Thyroid gland (tissue), 4 donors: ENCODE results near the gene MIDN. TPM values are rescaled to one million over a fixed set of nuclear protein-coding genes. Genes with fewer than 3 reads are reported as not detected.

Experiments used
- DNase-seq, 2 donors: peaks; one replicate each; pipeline ENCODE4 v3.0.0-alpha.2; 2019
- H3K27ac ChIP-seq, 3 donors: fragments of 200-600 bp; sonication (generic); 1 replicate in 2 of 3; 2 replicates in 1 of 3; pipeline ENCODE4 v1.5.1; 2016 to 2019; ENCODE audit warnings: mild to moderate bottlenecking in 1 of 3, moderate library complexity in 1 of 3
- H3K27me3 ChIP-seq: fragments of 200-600 bp; sonication (generic); one replicate; pipeline ENCODE4 v1.5.1; 2019
- H3K36me3 ChIP-seq, 2 donors: fragments of 200-600 bp; sonication (generic); one replicate each; pipeline ENCODE4 v1.5.1; 2016 to 2019
- H3K4me1 ChIP-seq, 2 donors: fragments of 200-600 bp; sonication (generic); one replicate each; pipeline ENCODE4 v1.5.1; 2017 to 2019
- H3K4me3 ChIP-seq, 3 donors: fragments of 200-600 bp; sonication (generic); replicated peaks in 1 of 3; 1 replicate in 2 of 3; 2 replicates in 1 of 3; pipeline ENCODE4 v1.5.1; 2016; ENCODE audit warnings: mild to moderate bottlenecking in 1 of 3
- H3K9me3 ChIP-seq: fragments of 200-600 bp; sonication (generic); one replicate; pipeline ENCODE4 v1.5.1; 2017
- POLR2A ChIP-seq, 2 donors: fragments of 450-650 bp; IDR thresholded peaks; one replicate each; pipeline ENCODE4 v1.6.1; 2017; ENCODE audit warnings: antibody characterized with exemption in 2 of 2, mild to moderate bottlenecking in 2 of 2, moderate library complexity in 1 of 2
- WGBS, 2 donors: methylation state at CpG; one replicate each; pipeline ENCODE4 v1.1.5; 2017; 5-methylcytosine and 5-hydroxymethylcytosine counted together
- intact Hi-C: fragments of 100-400 bp; cut with DNase I; formaldehyde crosslinking; loops from one replicate; pipeline ENCODE4 v1.15.1; 2023
- total RNA-seq, 4 donors: library from RNA; depleted of rRNA; stranded (reverse); fragments of >200 nt; gene quantifications; one replicate each; pipeline ENCODE4 v1.2.3, GENCODE V29; 2016
- TF ChIP-seq, protein P1 (sequence below), 6 experiments: fragments of 200-600 bp in 3 of 6; fragments of 450-650 bp in 3 of 6; sonication (generic) in 3 of 6; IDR thresholded peaks; one replicate each; pipeline ENCODE4 v1.5.1; 2016 to 2019; ENCODE audit warnings: antibody characterized with exemption in 6 of 6, mild to moderate bottlenecking in 2 of 6, inconsistent platforms in 1 of 6, moderate library complexity in 1 of 6

MIDN gene
- total RNA-seq, 4 donors from 2014 or later, result 16.2 to 89.2 (median 17.9) TPM

DNA sequence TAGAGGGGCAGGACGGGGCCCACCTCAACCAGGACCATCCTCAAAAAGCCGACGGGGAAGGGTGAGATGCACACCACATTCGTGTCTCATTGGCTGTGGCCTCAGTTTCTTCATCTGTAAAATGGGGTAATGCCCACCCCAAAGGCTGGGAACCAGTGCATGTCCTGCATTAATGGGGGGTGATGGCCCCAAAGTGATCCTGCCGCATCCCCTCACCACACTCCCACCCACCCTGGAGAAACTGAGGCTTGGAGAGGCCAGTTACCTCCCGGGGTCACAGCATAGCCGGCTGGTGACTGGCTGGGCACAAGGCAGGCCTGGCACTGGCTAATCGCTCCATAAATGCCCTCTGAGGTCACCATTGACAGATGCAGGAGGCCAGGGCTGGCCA, 640 bp upstream of the MIDN start:
- Histone ChIP-seq H3K27me3 (no peaks in the 10 kb centered on the region), H3K27ac (peak overlapping the region; percentile 96 to 100 (median 99)), H3K4me1 (peaks cover 58 to 74% of the 10 kb centered on the region in 2 donors), H3K9me3 (no peaks in the 10 kb centered on the region), H3K36me3 (peaks cover 16% of the 10 kb centered on the region in 2 donors), H3K4me3 (peak overlapping the region in 1 of 3 donors; percentile 79)
- intact Hi-C loops, result no loop called here
- TF ChIP-seq, protein P1, sequence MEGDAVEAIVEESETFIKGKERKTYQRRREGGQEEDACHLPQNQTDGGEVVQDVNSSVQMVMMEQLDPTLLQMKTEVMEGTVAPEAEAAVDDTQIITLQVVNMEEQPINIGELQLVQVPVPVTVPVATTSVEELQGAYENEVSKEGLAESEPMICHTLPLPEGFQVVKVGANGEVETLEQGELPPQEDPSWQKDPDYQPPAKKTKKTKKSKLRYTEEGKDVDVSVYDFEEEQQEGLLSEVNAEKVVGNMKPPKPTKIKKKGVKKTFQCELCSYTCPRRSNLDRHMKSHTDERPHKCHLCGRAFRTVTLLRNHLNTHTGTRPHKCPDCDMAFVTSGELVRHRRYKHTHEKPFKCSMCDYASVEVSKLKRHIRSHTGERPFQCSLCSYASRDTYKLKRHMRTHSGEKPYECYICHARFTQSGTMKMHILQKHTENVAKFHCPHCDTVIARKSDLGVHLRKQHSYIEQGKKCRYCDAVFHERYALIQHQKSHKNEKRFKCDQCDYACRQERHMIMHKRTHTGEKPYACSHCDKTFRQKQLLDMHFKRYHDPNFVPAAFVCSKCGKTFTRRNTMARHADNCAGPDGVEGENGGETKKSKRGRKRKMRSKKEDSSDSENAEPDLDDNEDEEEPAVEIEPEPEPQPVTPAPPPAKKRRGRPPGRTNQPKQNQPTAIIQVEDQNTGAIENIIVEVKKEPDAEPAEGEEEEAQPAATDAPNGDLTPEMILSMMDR (IDR thresholded peaks at IDR 0.05), result no peak
- TF ChIP-seq POLR2A (IDR thresholded peaks at IDR 0.05), result no peak
- 93 to 97% methylated on average over 4 to 5 of the region's 8 CpGs for WGBS, 2 donors
- DNase-seq, result no peak

DNA sequence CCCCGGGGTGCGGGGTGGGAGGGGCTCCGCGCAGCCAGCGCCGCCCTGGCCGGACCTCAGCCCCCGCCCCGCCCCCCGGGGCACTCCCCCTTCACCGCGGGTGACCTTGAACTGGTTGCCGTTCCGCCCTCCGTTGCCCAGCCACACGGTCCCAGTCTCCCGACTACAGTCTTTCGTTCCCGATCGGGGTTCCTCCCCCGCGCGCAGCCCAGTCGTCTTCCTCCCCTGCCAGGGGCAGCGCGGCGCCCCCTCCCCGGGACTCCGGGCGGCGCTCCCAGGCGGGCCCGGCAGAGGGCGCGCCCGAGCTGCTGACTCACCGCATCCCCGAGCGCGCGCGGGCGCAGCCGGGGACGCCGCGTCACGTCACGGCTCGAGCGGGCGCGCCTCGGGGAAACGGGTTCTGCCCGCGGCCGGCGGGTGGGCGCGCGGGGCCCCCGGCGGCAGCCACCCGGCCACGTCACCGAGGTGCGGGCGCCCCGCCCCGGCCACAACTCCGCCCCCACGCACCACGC, 459 bp downstream of the MIDN start:
- Histone ChIP-seq H3K9me3 (no peaks in the 10 kb centered on the region), H3K4me3 (peak overlapping the region; percentile 59 to 87 (median 79)), H3K36me3 (peaks cover 18 to 19% of the 10 kb centered on the region in 2 donors), H3K4me1 (peaks cover 65 to 74% of the 10 kb centered on the region in 2 donors), H3K27me3 (no peaks in the 10 kb centered on the region), H3K27ac (peak overlapping the region; percentile 96 to 100 (median 99))
- intact Hi-C loops, result no loop called here
- WGBS, 2 donors, result 0% methylated on average over 7 of the region's 74 CpGs; no CpG with 5 or more reads in 1 of the 2 donors
- TF ChIP-seq, protein P1 (IDR thresholded peaks at IDR 0.05), result peak; percentile 45 to 97 (median 86)
- TF ChIP-seq POLR2A (IDR thresholded peaks at IDR 0.05), result no peak
- DNase-seq, result peak; percentile 81 to 83

DNA sequence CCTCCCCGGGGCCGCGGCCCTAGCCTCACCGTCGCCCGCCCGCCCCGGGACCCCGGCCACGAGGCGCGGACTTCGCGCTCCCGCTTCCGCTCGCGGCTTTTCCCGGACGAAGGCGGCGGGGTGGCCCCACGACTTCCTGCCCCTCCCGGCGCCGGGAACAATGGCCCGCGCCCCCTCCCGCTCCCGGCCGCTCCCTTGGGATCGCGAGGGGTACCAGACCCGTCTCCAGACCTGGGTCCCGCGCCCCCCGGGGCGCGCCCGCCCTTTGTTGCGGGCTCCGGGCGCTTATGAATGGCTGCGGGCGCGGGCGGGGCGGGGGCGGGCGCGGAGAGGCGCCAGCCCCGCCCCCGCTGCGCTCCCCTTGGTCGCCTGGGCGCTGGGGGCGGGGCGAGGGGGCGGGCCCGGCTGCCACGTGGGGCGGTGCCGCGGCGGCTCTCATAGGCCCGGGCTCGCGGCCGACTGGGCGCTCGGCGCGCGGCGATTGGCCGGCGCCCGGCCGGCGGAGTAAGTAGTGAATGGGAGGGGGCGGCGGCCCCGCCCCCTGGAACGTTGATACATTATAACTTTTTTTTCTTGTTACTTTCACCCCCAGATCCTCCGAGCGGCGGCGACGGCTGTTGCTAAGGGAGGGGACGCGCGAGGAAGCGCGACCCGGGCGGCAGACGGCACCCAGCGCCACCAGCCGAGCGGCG, 1.1 kb downstream of the MIDN start:
- DNase-seq, result peak; percentile 93 to 96
- H3K4me1 ChIP-seq, result peaks cover 65 to 74% of the 10 kb centered on the region in 2 donors
- H3K27ac ChIP-seq, result peak overlapping the region; percentile 98 to 100 (median 99)
- TF ChIP-seq, protein P1 (IDR thresholded peaks at IDR 0.05), result no peak
- TF ChIP-seq POLR2A (IDR thresholded peaks at IDR 0.05), result peak; percentile 70 to 77
- H3K9me3 ChIP-seq, result no peaks in the 10 kb centered on the region
- intact Hi-C loops, result no loop called here
- H3K27me3 ChIP-seq, result no peaks in the 10 kb centered on the region
- WGBS, 2 donors, result 1% methylated on average over 38 of the region's 102 CpGs; no CpG with 5 or more reads in 1 of the 2 donors
- peak overlapping the region; percentile 59 to 83 (median 62) for H3K4me3 ChIP-seq
- peaks cover 24 to 25% of the 10 kb centered on the region in 2 donors for H3K36me3 ChIP-seq

DNA sequence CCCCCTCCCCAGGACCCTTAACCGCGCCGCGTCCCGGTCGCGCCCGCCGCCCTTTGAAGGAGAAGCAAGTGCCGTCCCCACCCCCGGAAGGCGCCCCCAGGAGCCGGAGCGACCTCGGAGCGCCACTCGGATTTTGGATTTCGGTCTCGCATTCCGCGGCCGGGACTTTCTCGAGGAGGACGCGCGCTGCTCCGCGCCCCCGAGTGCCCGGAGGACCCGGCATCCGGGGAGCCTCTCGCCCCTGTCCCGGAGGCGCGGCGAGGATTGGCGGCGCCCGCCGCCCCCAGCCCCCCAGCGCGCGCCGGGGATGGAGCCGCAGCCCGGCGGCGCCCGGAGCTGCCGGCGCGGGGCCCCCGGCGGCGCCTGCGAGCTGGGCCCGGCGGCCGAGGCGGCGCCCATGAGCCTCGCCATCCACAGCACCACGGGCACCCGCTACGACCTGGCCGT, 1.6 kb downstream of the MIDN start:
- H3K4me3 ChIP-seq, result peak overlapping the region; percentile 58 to 83 (median 59)
- peaks cover 29 to 30% of the 10 kb centered on the region in 2 donors for H3K36me3 ChIP-seq
- H3K27ac ChIP-seq, result peak overlapping the region; percentile 87 to 99 (median 98)
- DNase-seq, result no peak
- no peaks in the 10 kb centered on the region for H3K9me3 ChIP-seq
- H3K4me1 ChIP-seq, result peaks cover 59 to 74% of the 10 kb centered on the region in 2 donors
- WGBS, 2 donors, result no CpG with 5 or more reads among the region's 67 CpGs
- no peaks in the 10 kb centered on the region for H3K27me3 ChIP-seq
- TF ChIP-seq, protein P1 (IDR thresholded peaks at IDR 0.05), result no peak
- TF ChIP-seq POLR2A (IDR thresholded peaks at IDR 0.05), result no peak
- intact Hi-C loops, result no loop called here
